Loucy (cell line): Measurements from ENCODE around the gene ADAMTS7.

ENCODE experiments used
- H2AFZ ChIP-seq: fragments of 200-600 bp; sonication (generic); 2 replicates; pipeline ENCODE4 v1.6.0; 2016; ENCODE audit warnings: antibody characterized with exemption, mild to moderate bottlenecking, low read length, moderate library complexity
- H3F3A ChIP-seq: fragments of 200-600 bp; 2 replicates; pipeline ENCODE4 v1.6.0; 2016; ENCODE audit warnings: antibody characterized with exemption, low read depth, mild to moderate bottlenecking
- H3K27me3 ChIP-seq: fragments of 200-600 bp; sonication (generic); 2 replicates; pipeline ENCODE4 v1.6.1; 2014; ENCODE audit warnings: low read length, mild to moderate bottlenecking; ENCODE audit not compliant: insufficient read depth, poor library complexity, severe bottlenecking
- H3K36me3 ChIP-seq: fragments of 200-600 bp; sonication (generic); 2 replicates; pipeline ENCODE4 v1.6.1; 2016; ENCODE audit warnings: low read length; ENCODE audit not compliant: insufficient read depth
- H3K4me1 ChIP-seq: fragments of 200-600 bp; sonication (generic); 2 replicates; pipeline ENCODE4 v1.5.1; 2014; ENCODE audit warnings: low read length, mild to moderate bottlenecking; ENCODE audit not compliant: insufficient read depth, poor library complexity, severe bottlenecking
- H3K4me2 ChIP-seq: fragments of 200-600 bp; sonication (generic); 2 replicates; pipeline ENCODE4 v1.6.0; 2014; ENCODE audit warnings: antibody characterized with exemption, low read length, low read depth, mild to moderate bottlenecking; ENCODE audit not compliant: poor library complexity, severe bottlenecking
- H3K4me3 ChIP-seq: fragments of 200-600 bp; sonication (generic); 2 replicates; pipeline ENCODE4 v1.5.1; 2014; ENCODE audit warnings: low read length, mild to moderate bottlenecking, mixed read lengths; ENCODE audit not compliant: poor library complexity, severe bottlenecking
- H3K79me2 ChIP-seq: fragments of 200-600 bp; sonication (generic); 2 replicates; pipeline ENCODE4 v1.6.1; 2014; ENCODE audit warnings: low read length; ENCODE audit not compliant: insufficient read depth
- H3K9ac ChIP-seq: fragments of 200-600 bp; sonication (generic); 2 replicates; pipeline ENCODE4 v1.6.0; 2014; ENCODE audit warnings: mild to moderate bottlenecking, low read depth, low read length, moderate library complexity; ENCODE audit not compliant: poor library complexity, severe bottlenecking
- H3K9me2 ChIP-seq: fragments of 200-600 bp; sonication (generic); replicated peaks from 2 replicates; pipeline ENCODE4 v1.6.1; 2016; ENCODE audit warnings: low read depth, low read length, mixed read lengths
- H3K9me3 ChIP-seq: fragments of 200-600 bp; sonication (generic); 2 replicates; pipeline ENCODE4 v1.6.1; 2014; ENCODE audit warnings: mild to moderate bottlenecking, antibody characterized with exemption, low read length, low read depth; ENCODE audit not compliant: insufficient read depth
- H4K20me1 ChIP-seq: fragments of 200-600 bp; sonication (generic); 2 replicates; pipeline ENCODE4 v1.6.0; 2014; ENCODE audit warnings: antibody characterized with exemption, low read length, mild to moderate bottlenecking; ENCODE audit not compliant: insufficient read depth, poor library complexity, severe bottlenecking
- CTCF ChIP-seq: fragments of 200-600 bp; sonication (generic); conservative IDR thresholded peaks from 2 replicates; pipeline ENCODE4 v1.5.1; 2014; ENCODE audit warnings: mild to moderate bottlenecking, antibody characterized with exemption, low read length
- EZH2phosphoT487 ChIP-seq: fragments of 200-600 bp; IDR thresholded peaks from 2 replicates; pipeline ENCODE4 v1.6.1; 2018; ENCODE audit warnings: antibody characterized with exemption, mild to moderate bottlenecking, moderate library complexity, borderline replicate concordance

Gene ADAMTS7

GRCh38 chr15:78740904-78741274 is 70.4 kb downstream of the ADAMTS7 start:
- Histone ChIP-seq H4K20me1 (no peaks in the 10 kb centered on the region), H3K9me3 (no peaks in the 10 kb centered on the region), H3F3A (no peaks in the 10 kb centered on the region), H3K36me3 (no peaks in the 10 kb centered on the region), H3K4me2 (no peak overlapping the region), H3K27me3 (no peaks in the 10 kb centered on the region), H3K9me2 (no peaks in the 10 kb centered on the region), H3K4me3 (no peak overlapping the region), H3K4me1 (no peaks in the 10 kb centered on the region), H3K9ac (no peak overlapping the region), H2AFZ (no peak overlapping the region), H3K79me2 (no peaks in the 10 kb centered on the region)
- TF ChIP-seq CTCF (no peak), EZH2phosphoT487 (no peak)

GRCh38 chr15:78739996-78740903 is 71.0 kb downstream of the ADAMTS7 start:
- H3K4me2 ChIP-seq: peak overlapping the region; percentile 33
- TF ChIP-seq CTCF (peak; percentile 74), EZH2phosphoT487 (no peak)
- H3K9me2 ChIP-seq: no peaks in the 10 kb centered on the region
- H4K20me1 ChIP-seq: no peaks in the 10 kb centered on the region
- H3K27me3 ChIP-seq: no peaks in the 10 kb centered on the region
- no peak overlapping the region for H3K9ac ChIP-seq
- peak overlapping the region; percentile 80 for H2AFZ ChIP-seq
- H3F3A ChIP-seq: no peaks in the 10 kb centered on the region
- no peaks in the 10 kb centered on the region for H3K4me1 ChIP-seq
- no peaks in the 10 kb centered on the region for H3K36me3 ChIP-seq
- no peaks in the 10 kb centered on the region for H3K9me3 ChIP-seq
- H3K79me2 ChIP-seq: no peaks in the 10 kb centered on the region
- no peak overlapping the region for H3K4me3 ChIP-seq

GRCh38 chr15:78739206-78739605 is 72.1 kb downstream of the ADAMTS7 start:
- H3K36me3 ChIP-seq: no peaks in the 10 kb centered on the region
- no peaks in the 10 kb centered on the region for H3K79me2 ChIP-seq
- H3K9me3 ChIP-seq: no peaks in the 10 kb centered on the region
- H3K9me2 ChIP-seq: no peaks in the 10 kb centered on the region
- H3K4me3 ChIP-seq: no peak overlapping the region
- H3K4me1 ChIP-seq: no peaks in the 10 kb centered on the region
- H2AFZ ChIP-seq: no peak overlapping the region
- no peak for TF ChIP-seq EZH2phosphoT487
- TF ChIP-seq CTCF: no peak
- H4K20me1 ChIP-seq: no peaks in the 10 kb centered on the region
- H3K27me3 ChIP-seq: no peaks in the 10 kb centered on the region
- H3F3A ChIP-seq: no peaks in the 10 kb centered on the region
- no peak overlapping the region for H3K4me2 ChIP-seq
- H3K9ac ChIP-seq: no peak overlapping the region
